SJCRH30 (cell line): ENCODE data around the gene IRX5. TPM values are rescaled to one million over a fixed set of nuclear protein-coding genes. Genes with fewer than 3 reads are reported as not detected.

Experiments used
- DNase-seq, 2 experiments: peaks; one replicate each; pipeline ENCODE4 v3.0.0-alpha.2; 2015 to 2020
- H3K27ac ChIP-seq: fragments of 250-450 bp; sonication (Bioruptor Pico); 2 replicates; pipeline ENCODE4 v1.5.1; 2020; ENCODE audit warnings: mild to moderate bottlenecking, moderate library complexity
- H3K27me3 ChIP-seq: fragments of 250-450 bp; sonication (Bioruptor Pico); 2 replicates; pipeline ENCODE4 v1.5.1; 2020; ENCODE audit warnings: mild to moderate bottlenecking, moderate library complexity
- H3K36me3 ChIP-seq: fragments of 250-450 bp; sonication (Bioruptor Pico); 2 replicates; pipeline ENCODE4 v1.5.1; 2020; ENCODE audit warnings: mild to moderate bottlenecking, moderate library complexity
- H3K4me1 ChIP-seq: fragments of 250-450 bp; sonication (Bioruptor Pico); 2 replicates; pipeline ENCODE4 v1.5.1; 2020; ENCODE audit warnings: mild to moderate bottlenecking, moderate library complexity
- H3K4me3 ChIP-seq: fragments of 250-450 bp; sonication (Bioruptor Pico); 2 replicates; pipeline ENCODE4 v1.5.1; 2020; ENCODE audit warnings: mild to moderate bottlenecking, moderate library complexity
- H3K9me3 ChIP-seq: fragments of 250-450 bp; sonication (Bioruptor Pico); replicated peaks from 2 replicates; pipeline ENCODE4 v1.5.1; 2020; ENCODE audit warnings: mild to moderate bottlenecking, moderate library complexity
- total RNA-seq: library from RNA; depleted of rRNA; stranded (reverse); fragments of >200 nt; shearing (Covaris generic); gene quantifications from 2 replicates; pipeline ENCODE4 v1.2.3, GENCODE V29; 2014; rRNA removed

Gene IRX5
- 8.3 and 11.4 TPM in 2 replicates for total RNA-seq

- H3K36me3 ChIP-seq = peaks cover 23% of the 10 kb centered on the region
- peak within 1 kb of the TSS; percentile 67 for H3K27ac ChIP-seq
- H3K27me3 ChIP-seq = no peaks in the 10 kb centered on the region
- H3K4me3 ChIP-seq = peak within 1 kb of the TSS; percentile 99
- peak; percentile 95 to 97 for DNase-seq
- H3K9me3 ChIP-seq = no peaks in the 10 kb centered on the region
- H3K4me1 ChIP-seq = peaks cover 9% of the 10 kb centered on the region
Measured at GRCh38 chr16:54930005-54930868, at the start of gene IRX5. TSS of gene IRX5 (plus strand) at chr16:54930865. CDS start at chr16:54931199, 334 bp downstream.

- Histone ChIP-seq H3K27me3 (no peaks in the 10 kb centered on the region), H3K27ac (no peak overlapping the region), H3K4me3 (no peak overlapping the region), H3K36me3 (no peaks in the 10 kb centered on the region), H3K4me1 (peaks cover 4% of the 10 kb centered on the region; the same call in 1 of the 2 replicates), H3K9me3 (0 out of 2 replicates have a peak, but pooled peaks cover 5% of the 10 kb centered on the region)
- DNase-seq = no peak
Measured at GRCh38 chr16:54882556-54882955, 48.1 kb upstream of the IRX5 start.

GRCh38 chr16:54883358-54883757 is 47.3 kb upstream of the IRX5 start:
- Histone ChIP-seq H3K36me3 (no peaks in the 10 kb centered on the region), H3K27ac (no peak overlapping the region), H3K4me1 (no peaks in the 10 kb centered on the region; the same call in 1 of the 2 replicates), H3K27me3 (no peaks in the 10 kb centered on the region), H3K4me3 (no peak overlapping the region), H3K9me3 (0 out of 2 replicates have a peak, but pooled peaks cover 5% of the 10 kb centered on the region)
- DNase-seq = no peak

- H3K4me3 ChIP-seq = no peak overlapping the region
- H3K36me3 ChIP-seq = no peaks in the 10 kb centered on the region
- no peak overlapping the region for H3K27ac ChIP-seq
- H3K9me3 ChIP-seq = 0 out of 2 replicates have a peak, but pooled peaks cover 5% of the 10 kb centered on the region
- no peaks in the 10 kb centered on the region for H3K27me3 ChIP-seq
- H3K4me1 ChIP-seq = peaks cover under 1% of the 10 kb centered on the region
- no peak for DNase-seq
Measured at GRCh38 chr16:54886078-54886477, 44.6 kb upstream of the IRX5 start.

GRCh38 chr16:54890381-54890780 is 40.3 kb upstream of the IRX5 start:
- no peak overlapping the region for H3K4me3 ChIP-seq
- H3K27ac ChIP-seq = no peak overlapping the region
- no peaks in the 10 kb centered on the region for H3K27me3 ChIP-seq
- peaks cover 6% of the 10 kb centered on the region for H3K4me1 ChIP-seq
- DNase-seq = peak in 1 of 2 experiments; percentile 48
- 0 out of 2 replicates have a peak, but pooled peaks cover 2% of the 10 kb centered on the region for H3K9me3 ChIP-seq
- no peaks in the 10 kb centered on the region for H3K36me3 ChIP-seq

GRCh38 chr16:54891346-54891745 is 39.3 kb upstream of the IRX5 start:
- DNase-seq = peak; percentile 7 to 64
- Histone ChIP-seq H3K36me3 (no peaks in the 10 kb centered on the region), H3K27me3 (no peaks in the 10 kb centered on the region), H3K9me3 (0 out of 2 replicates have a peak, but pooled peaks cover 2% of the 10 kb centered on the region), H3K4me3 (no peak overlapping the region), H3K27ac (no peak overlapping the region), H3K4me1 (peaks cover 6% of the 10 kb centered on the region)

- H3K9me3 ChIP-seq = no peaks in the 10 kb centered on the region
- DNase-seq = no peak
- H3K4me1 ChIP-seq = peaks cover 6% of the 10 kb centered on the region
- H3K36me3 ChIP-seq = no peaks in the 10 kb centered on the region
- no peak overlapping the region for H3K27ac ChIP-seq
- no peak overlapping the region for H3K4me3 ChIP-seq
- H3K27me3 ChIP-seq = no peaks in the 10 kb centered on the region
Measured at GRCh38 chr16:54892981-54893380, 37.7 kb upstream of the IRX5 start.

- H3K27me3 ChIP-seq = no peaks in the 10 kb centered on the region
- no peaks in the 10 kb centered on the region for H3K36me3 ChIP-seq
- no peak overlapping the region for H3K27ac ChIP-seq
- DNase-seq = no peak
- H3K9me3 ChIP-seq = no peaks in the 10 kb centered on the region
- H3K4me3 ChIP-seq = no peak overlapping the region
- H3K4me1 ChIP-seq = no peaks in the 10 kb centered on the region
Measured at GRCh38 chr16:54897930-54898329, 32.7 kb upstream of the IRX5 start.

- Histone ChIP-seq H3K9me3 (no peaks in the 10 kb centered on the region), H3K27ac (no peak overlapping the region), H3K36me3 (no peaks in the 10 kb centered on the region), H3K4me3 (no peak overlapping the region), H3K27me3 (no peaks in the 10 kb centered on the region), H3K4me1 (no peaks in the 10 kb centered on the region)
- no peak for DNase-seq
Measured at GRCh38 chr16:54901606-54902005, 29.1 kb upstream of the IRX5 start.

GRCh38 chr16:54903047-54903446 is 27.6 kb upstream of the IRX5 start:
- no peak for DNase-seq
- H3K27me3 ChIP-seq = no peaks in the 10 kb centered on the region
- no peak overlapping the region for H3K27ac ChIP-seq
- no peaks in the 10 kb centered on the region for H3K9me3 ChIP-seq
- no peak overlapping the region for H3K4me3 ChIP-seq
- H3K36me3 ChIP-seq = no peaks in the 10 kb centered on the region
- H3K4me1 ChIP-seq = no peaks in the 10 kb centered on the region

- no peak for DNase-seq
- H3K27ac ChIP-seq = no peak overlapping the region
- H3K36me3 ChIP-seq = no peaks in the 10 kb centered on the region
- H3K4me3 ChIP-seq = no peak overlapping the region
- H3K9me3 ChIP-seq = no peaks in the 10 kb centered on the region
- H3K4me1 ChIP-seq = no peaks in the 10 kb centered on the region
- H3K27me3 ChIP-seq = no peaks in the 10 kb centered on the region
Measured at GRCh38 chr16:54911079-54911478, 19.6 kb upstream of the IRX5 start.

- Histone ChIP-seq H3K9me3 (no peaks in the 10 kb centered on the region), H3K36me3 (peaks cover 7% of the 10 kb centered on the region; the same call in 1 of the 2 replicates), H3K4me1 (no peaks in the 10 kb centered on the region), H3K4me3 (no peak overlapping the region), H3K27me3 (no peaks in the 10 kb centered on the region), H3K27ac (no peak overlapping the region)
- no peak for DNase-seq
Measured at GRCh38 chr16:54912720-54913119, 17.9 kb upstream of the IRX5 start.

- Histone ChIP-seq H3K4me1 (peaks cover 27% of the 10 kb centered on the region), H3K4me3 (no peak overlapping the region), H3K27me3 (no peaks in the 10 kb centered on the region), H3K9me3 (no peaks in the 10 kb centered on the region), H3K27ac (no peak overlapping the region), H3K36me3 (peaks cover 45% of the 10 kb centered on the region)
- DNase-seq = no peak
Measured at GRCh38 chr16:54921206-54921824, 9.3 kb upstream of the IRX5 start.

- H3K4me1 ChIP-seq = peaks cover 29% of the 10 kb centered on the region
Measured at GRCh38 chr16:54923055-54923473, 7.6 kb upstream of the IRX5 start.

GRCh38 chr16:54923988-54924387 is 6.7 kb upstream of the IRX5 start:
- peaks cover 29% of the 10 kb centered on the region for H3K4me1 ChIP-seq
- no peaks in the 10 kb centered on the region for H3K27me3 ChIP-seq
- no peaks in the 10 kb centered on the region for H3K9me3 ChIP-seq
- H3K36me3 ChIP-seq = peaks cover 26% of the 10 kb centered on the region
- H3K4me3 ChIP-seq = no peak overlapping the region
- no peak for DNase-seq
- H3K27ac ChIP-seq = no peak overlapping the region

More at GRCh38 chr16:54923055-54923473, 7.6 kb upstream of the IRX5 start:
- Histone ChIP-seq H3K36me3 (peaks cover 35% of the 10 kb centered on the region), H3K27ac (no peak overlapping the region), H3K9me3 (no peaks in the 10 kb centered on the region), H3K27me3 (no peaks in the 10 kb centered on the region), H3K4me3 (no peak overlapping the region)
- peak in 1 of 2 experiments; percentile 45 for DNase-seq
